GM13976 (cell line): ENCODE results near the gene RNF103.

Experiments
- DNase-seq: peaks from one replicate; pipeline ENCODE4 v3.0.0; 2012; ENCODE audit warnings: low spot score
- in situ Hi-C: fragments of 300-500 bp; cut with MboI; formaldehyde crosslinking; loops from one replicate; pipeline ENCODE4 v1.12.0; 2022; ENCODE audit warnings: low sequenced_read_pairs, mixed read lengths, inconsistent platforms; ENCODE audit not compliant: unreplicated experiment
- TF ChIP-seq, protein P1 (sequence below): IDR thresholded peaks from 2 replicates; pipeline ENCODE4 v1.5.1; 2012; ENCODE audit warnings: borderline replicate concordance, mild to moderate bottlenecking; ENCODE audit not compliant: insufficient read depth; ENCODE audit errors: extremely low read depth, missing control alignments, control extremely low read depth

Gene RNF103

DNA sequence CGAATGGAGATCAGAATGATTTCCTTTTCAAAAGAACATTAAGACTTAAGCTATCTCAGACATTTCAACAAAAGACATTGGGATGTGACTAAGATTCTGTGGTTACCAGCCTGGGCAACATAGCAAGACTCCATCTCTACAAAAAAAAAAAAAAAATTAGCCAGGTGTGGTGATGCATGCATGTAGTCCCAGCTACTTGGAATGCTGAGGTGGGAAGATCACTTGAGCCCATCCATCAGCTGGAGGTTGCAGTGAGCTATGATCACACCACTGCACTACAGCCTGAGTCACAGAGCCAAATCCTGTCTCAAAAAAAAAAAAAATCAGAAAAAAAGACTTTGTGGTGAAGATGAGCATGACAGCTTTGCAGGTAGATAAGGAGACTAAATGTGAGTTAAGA, 12.8 kb downstream of the RNF103 start:
- no peak for DNase-seq
- TF ChIP-seq, protein P1, sequence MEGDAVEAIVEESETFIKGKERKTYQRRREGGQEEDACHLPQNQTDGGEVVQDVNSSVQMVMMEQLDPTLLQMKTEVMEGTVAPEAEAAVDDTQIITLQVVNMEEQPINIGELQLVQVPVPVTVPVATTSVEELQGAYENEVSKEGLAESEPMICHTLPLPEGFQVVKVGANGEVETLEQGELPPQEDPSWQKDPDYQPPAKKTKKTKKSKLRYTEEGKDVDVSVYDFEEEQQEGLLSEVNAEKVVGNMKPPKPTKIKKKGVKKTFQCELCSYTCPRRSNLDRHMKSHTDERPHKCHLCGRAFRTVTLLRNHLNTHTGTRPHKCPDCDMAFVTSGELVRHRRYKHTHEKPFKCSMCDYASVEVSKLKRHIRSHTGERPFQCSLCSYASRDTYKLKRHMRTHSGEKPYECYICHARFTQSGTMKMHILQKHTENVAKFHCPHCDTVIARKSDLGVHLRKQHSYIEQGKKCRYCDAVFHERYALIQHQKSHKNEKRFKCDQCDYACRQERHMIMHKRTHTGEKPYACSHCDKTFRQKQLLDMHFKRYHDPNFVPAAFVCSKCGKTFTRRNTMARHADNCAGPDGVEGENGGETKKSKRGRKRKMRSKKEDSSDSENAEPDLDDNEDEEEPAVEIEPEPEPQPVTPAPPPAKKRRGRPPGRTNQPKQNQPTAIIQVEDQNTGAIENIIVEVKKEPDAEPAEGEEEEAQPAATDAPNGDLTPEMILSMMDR: no peak
- in situ Hi-C loops: no loop called here

DNA sequence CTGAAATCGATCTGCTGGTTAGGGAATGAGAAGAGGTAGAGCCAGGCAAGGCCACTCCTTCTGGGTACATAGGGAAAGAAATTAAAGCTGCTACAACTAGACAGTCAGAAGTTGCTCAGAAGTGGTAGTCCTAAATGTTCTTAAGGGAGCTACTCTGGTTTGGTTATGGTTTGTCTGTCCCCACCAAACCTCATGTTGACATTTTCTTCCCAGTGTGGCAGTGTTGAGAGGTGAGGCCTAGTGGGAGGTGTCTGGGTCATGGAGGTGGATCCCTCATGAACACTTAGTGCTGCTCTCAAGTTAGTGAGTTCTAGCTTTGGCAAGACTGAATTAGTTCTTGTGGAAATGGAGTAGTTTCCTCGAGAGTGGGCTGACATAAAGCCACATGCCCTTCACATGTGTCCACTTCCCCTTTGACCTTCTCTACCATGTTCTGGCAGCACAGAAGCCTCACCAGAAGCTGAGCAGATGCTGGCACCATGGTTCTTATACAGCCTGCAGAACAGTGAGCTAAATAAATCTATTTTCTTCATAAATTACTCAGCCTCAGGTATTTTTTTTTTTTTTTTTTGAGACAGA, 14.7 kb downstream of the RNF103 start:
- TF ChIP-seq, protein P1: no peak
- DNase-seq: no peak
- in situ Hi-C loops: no loop called here

DNA sequence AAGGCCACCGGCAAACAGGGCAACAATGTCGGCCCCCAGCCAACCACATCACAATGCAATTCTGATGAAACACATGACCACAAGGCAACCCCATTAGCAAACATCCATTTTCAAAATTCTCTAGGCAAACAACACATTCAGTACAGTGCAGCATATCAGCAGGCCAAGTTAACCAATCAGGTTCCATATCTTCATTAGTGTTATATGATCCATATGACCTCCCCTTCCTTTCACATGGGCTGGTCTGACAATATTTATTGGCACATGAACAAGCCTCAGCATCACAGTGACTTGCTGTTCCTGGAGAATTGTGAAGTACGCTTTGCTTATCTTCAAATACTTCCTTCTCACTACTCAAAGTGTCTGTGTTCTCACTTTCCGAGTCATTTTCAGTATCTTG, 19.8 kb downstream of the RNF103 start:
- TF ChIP-seq, protein P1: no peak
- no peak for DNase-seq
- in situ Hi-C loops: no loop called here

DNA sequence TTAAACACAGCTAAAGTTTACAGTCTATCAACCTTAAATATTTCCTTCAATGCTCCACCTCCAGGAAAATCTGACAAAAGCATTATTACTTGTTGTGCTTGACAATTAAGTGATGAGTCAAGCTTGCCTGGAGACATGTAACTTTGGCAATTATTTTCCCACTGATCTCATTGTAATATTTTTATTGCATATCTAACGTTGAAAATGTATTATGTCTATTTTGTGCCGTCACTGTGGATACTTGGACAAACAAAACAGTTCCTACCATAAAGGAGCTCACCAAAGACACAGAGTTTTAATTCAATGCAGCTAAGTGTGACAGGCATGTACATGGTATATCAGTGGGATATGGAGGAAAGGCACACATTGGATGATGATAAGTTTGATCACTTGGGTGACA, 24.7 kb downstream of the RNF103 start:
- in situ Hi-C loops: no loop called here
- TF ChIP-seq, protein P1: no peak
- DNase-seq: no peak

DNA sequence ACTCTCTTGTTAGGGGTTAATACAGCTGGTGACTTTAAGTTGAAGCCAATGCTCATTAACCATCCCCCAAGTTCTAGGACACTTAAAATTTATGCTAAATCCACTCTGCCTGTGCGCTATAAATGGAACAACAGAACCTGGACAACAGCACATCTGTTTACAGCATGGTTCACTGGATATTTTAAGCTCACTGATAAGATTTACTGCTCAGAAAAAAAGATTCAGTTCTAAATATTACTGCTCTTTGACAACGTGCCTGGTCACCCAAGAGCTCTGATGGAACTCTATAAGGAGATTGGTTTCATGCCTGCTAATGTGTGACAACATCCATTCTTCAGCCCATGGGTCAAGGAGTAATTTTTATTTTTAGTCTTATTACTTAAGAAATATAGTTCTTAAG, 27.5 kb downstream of the RNF103 start:
- no peak for DNase-seq
- TF ChIP-seq, protein P1: no peak
- in situ Hi-C loops: no loop called here

DNA sequence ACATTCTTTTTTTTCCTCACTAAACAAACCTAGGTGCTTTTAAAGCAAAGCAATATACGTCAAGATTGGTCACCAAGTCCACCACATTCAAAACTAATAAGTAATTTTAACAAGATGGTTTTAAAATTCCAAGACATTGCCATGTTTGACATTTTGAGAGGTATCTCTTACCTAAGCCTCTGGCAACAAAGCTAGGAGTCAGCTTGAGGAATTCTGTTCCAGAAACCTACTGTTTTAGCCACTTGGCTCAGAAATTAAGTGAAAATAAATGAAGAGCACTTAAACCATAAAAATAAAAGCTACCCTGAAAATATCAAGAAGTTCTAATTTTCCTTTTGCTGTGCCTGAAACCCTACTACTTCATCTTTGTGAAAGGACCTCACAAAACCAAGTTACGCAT, 30.4 kb downstream of the RNF103 start:
- in situ Hi-C loops: no loop called here

More for the DNA sequence above, 30.4 kb downstream of the RNF103 start:
- TF ChIP-seq, protein P1: no peak
- no peak for DNase-seq
